ENCODE measurements around the gene MYLK.

The MYLK gene

GRCh38 chr3:123722456-123722855 lies 161.7 kb downstream of the MYLK start:
- TF ChIP-seq POLR2AphosphoS5 (IDR thresholded peaks at IDR 0.05; ENCODE audit: low read depth, low read length) (no peak), SIN3A (IDR thresholded peaks at IDR 0.05; ENCODE audit: borderline replicate concordance, insufficient read depth, low read length) (no peak), FOXP2 (optimal IDR thresholded peaks at IDR 0.05; ENCODE audit: borderline replicate concordance, extremely low read depth, extremely low read length, insufficient read depth) (no peak), TAF1 (IDR thresholded peaks at IDR 0.05; ENCODE audit: borderline replicate concordance, insufficient read depth, low read length) (no peak)
- TF ChIP-seq, protein P1, sequence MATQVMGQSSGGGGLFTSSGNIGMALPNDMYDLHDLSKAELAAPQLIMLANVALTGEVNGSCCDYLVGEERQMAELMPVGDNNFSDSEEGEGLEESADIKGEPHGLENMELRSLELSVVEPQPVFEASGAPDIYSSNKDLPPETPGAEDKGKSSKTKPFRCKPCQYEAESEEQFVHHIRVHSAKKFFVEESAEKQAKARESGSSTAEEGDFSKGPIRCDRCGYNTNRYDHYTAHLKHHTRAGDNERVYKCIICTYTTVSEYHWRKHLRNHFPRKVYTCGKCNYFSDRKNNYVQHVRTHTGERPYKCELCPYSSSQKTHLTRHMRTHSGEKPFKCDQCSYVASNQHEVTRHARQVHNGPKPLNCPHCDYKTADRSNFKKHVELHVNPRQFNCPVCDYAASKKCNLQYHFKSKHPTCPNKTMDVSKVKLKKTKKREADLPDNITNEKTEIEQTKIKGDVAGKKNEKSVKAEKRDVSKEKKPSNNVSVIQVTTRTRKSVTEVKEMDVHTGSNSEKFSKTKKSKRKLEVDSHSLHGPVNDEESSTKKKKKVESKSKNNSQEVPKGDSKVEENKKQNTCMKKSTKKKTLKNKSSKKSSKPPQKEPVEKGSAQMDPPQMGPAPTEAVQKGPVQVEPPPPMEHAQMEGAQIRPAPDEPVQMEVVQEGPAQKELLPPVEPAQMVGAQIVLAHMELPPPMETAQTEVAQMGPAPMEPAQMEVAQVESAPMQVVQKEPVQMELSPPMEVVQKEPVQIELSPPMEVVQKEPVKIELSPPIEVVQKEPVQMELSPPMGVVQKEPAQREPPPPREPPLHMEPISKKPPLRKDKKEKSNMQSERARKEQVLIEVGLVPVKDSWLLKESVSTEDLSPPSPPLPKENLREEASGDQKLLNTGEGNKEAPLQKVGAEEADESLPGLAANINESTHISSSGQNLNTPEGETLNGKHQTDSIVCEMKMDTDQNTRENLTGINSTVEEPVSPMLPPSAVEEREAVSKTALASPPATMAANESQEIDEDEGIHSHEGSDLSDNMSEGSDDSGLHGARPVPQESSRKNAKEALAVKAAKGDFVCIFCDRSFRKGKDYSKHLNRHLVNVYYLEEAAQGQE (IDR thresholded peaks at IDR 0.05; ENCODE audit: insufficient read depth in 1 of 2, low read depth in 2 of 2, low read length in 2 of 2), result no peak

GRCh38 chr3:123722021-123722420 lies 162.1 kb downstream of the MYLK start:
- TF ChIP-seq POLR2AphosphoS5 (IDR thresholded peaks at IDR 0.05; ENCODE audit: low read depth, low read length), result no peak
- TF ChIP-seq SIN3A (IDR thresholded peaks at IDR 0.05; ENCODE audit: borderline replicate concordance, insufficient read depth, low read length), result no peak
- TF ChIP-seq FOXP2 (optimal IDR thresholded peaks at IDR 0.05; ENCODE audit: borderline replicate concordance, extremely low read depth, extremely low read length, insufficient read depth), result no peak

DNA sequence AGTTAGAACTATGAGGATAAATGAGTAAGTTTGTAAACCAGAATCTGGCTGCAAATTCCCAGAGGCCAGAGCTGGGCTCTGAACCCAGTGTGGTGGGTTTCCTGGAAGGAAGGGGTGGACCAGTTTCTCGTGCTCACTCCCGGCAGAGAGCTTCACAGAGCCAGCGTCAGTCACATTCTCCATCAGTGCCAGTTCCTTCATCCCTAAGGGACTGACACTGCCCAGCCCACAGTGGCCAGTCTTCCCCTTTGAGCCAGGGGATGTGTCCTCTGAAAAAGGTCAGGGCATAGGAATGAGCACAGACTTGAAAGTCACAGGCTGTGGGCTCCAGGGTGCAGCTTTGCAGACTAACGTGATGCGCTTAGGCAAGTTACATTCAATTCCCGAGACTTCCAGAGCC lies 163.5 kb downstream of the MYLK start:
- TF ChIP-seq, protein P1 (IDR thresholded peaks at IDR 0.05; ENCODE audit: insufficient read depth in 1 of 2, low read depth in 2 of 2, low read length in 2 of 2), result no peak
- TF ChIP-seq SIN3A (IDR thresholded peaks at IDR 0.05; ENCODE audit: borderline replicate concordance, insufficient read depth, low read length) (no peak), POLR2AphosphoS5 (IDR thresholded peaks at IDR 0.05; ENCODE audit: low read depth, low read length) (no peak), FOXP2 (optimal IDR thresholded peaks at IDR 0.05; ENCODE audit: borderline replicate concordance, extremely low read depth, extremely low read length, insufficient read depth) (no peak), TAF1 (IDR thresholded peaks at IDR 0.05; ENCODE audit: borderline replicate concordance, insufficient read depth, low read length) (no peak)

DNA sequence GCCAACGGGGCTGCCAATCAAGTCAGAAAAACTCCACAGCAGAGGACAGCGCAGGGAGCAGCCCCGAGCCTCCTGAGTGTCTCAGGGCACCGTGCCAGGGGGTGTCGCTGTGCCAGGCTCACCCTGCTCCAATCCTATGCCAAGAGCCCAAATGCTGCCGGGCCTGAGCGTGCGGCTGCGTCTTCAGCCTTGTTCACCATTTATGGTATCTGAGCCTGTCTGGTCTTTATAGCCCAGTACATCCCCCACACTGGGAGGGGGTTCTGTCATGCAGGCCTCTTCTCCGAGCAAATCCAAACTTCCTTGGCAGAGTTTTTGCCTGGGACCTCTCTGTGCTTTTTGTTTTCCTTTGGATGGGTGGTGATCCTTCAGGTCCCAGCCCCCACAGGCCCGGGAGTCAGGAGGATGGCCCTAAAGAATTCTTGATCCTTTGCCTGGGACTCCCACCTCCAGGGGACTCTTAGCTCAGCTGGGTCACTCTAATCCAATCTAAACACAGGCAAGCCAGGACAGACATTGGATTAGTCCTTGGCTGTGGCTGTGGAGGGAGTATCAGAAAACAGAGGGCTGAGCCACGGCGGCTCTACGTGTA lies 164.2 kb downstream of the MYLK start:
- TF ChIP-seq POLR2AphosphoS5 (IDR thresholded peaks at IDR 0.05; ENCODE audit: low read depth, low read length) (no peak), TAF1 (IDR thresholded peaks at IDR 0.05; ENCODE audit: borderline replicate concordance, insufficient read depth, low read length) (no peak)

DNA sequence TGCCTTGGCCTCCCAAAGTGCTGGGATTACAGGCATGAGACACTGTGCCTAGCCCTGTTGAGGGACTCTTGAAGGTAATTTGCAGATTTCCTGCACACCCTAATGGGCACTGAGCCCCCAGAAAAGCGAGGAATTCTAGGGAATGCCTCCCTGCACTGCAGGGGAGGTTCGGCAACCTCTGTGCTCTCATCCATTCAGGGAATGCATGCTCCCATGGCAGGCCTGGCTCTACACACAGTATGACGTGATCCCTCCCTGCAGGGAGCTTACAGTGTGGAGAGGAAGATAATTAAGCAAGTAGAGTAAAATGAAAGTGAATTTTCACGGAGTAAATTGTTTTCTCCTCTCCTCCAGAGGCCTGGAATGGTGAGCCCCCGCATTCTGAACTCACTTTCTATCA lies 166.0 kb downstream of the MYLK start:
- TF ChIP-seq TAF1 (IDR thresholded peaks at IDR 0.05; ENCODE audit: borderline replicate concordance, insufficient read depth, low read length) (no peak), SIN3A (IDR thresholded peaks at IDR 0.05; ENCODE audit: borderline replicate concordance, insufficient read depth, low read length) (no peak), FOXP2 (optimal IDR thresholded peaks at IDR 0.05; ENCODE audit: borderline replicate concordance, extremely low read depth, extremely low read length, insufficient read depth) (no peak), POLR2AphosphoS5 (IDR thresholded peaks at IDR 0.05; ENCODE audit: low read depth, low read length) (no peak)
- TF ChIP-seq, protein P1 (IDR thresholded peaks at IDR 0.05; ENCODE audit: insufficient read depth in 1 of 2, low read depth in 2 of 2, low read length in 2 of 2), result no peak

- TF ChIP-seq SIN3A (IDR thresholded peaks at IDR 0.05; ENCODE audit: borderline replicate concordance, insufficient read depth, low read length), result no peak
- TF ChIP-seq, protein P1 (IDR thresholded peaks at IDR 0.05; ENCODE audit: insufficient read depth in 1 of 2, low read depth in 2 of 2, low read length in 2 of 2), result no peak
- no peak for TF ChIP-seq FOXP2 (optimal IDR thresholded peaks at IDR 0.05; ENCODE audit: borderline replicate concordance, extremely low read depth, extremely low read length, insufficient read depth)
- no peak for TF ChIP-seq TAF1 (IDR thresholded peaks at IDR 0.05; ENCODE audit: borderline replicate concordance, insufficient read depth, low read length)
- no peak for TF ChIP-seq POLR2AphosphoS5 (IDR thresholded peaks at IDR 0.05; ENCODE audit: low read depth, low read length)
These were observed 167.7 kb downstream of the MYLK start for GRCh38 chr3:123716411-123716810.

Measured in PFSK-1 (cell line).